MCF 10A (cell line): ENCODE data around the gene GLI1. TPM values are rescaled to one million over a fixed set of nuclear protein-coding genes. Genes with fewer than 3 reads are reported as not detected.

ENCODE experiments used
- BruUV-seq: library from RNA; stranded (reverse); fragments of 400-500 nt; replicated peaks from 2 replicates; lab custom pipeline; 2021; lab: Mats Ljungman, UMichigan
- CTCF ChIA-PET: fragments of 300-600 bp; sonication (Branson Sonifier 250); formaldehyde crosslinking; extraction: SDS; loops from one replicate; lab custom pipeline; 2021; ENCODE audit warnings: antibody characterized with exemption, inconsistent platforms; lab: Yijun Ruan, JAX
- POLR2A ChIA-PET: fragments of 300-600, 350-650 bp; sonication (Branson Sonifier 250); formaldehyde crosslinking; extraction: SDS; loops from one replicate; lab custom pipeline; 2020; ENCODE audit warnings: antibody characterized with exemption, inconsistent platforms; lab: Yijun Ruan, JAX
- DNase-seq: peaks from one replicate; pipeline ENCODE4 v3.0.0-alpha.2; 2018; ENCODE audit not compliant: unreplicated experiment
- H3K27ac Mint-ChIP-seq: one replicate; pipeline ENCODE4 v1.8.0; 2022; ENCODE audit warnings: mild to moderate bottlenecking, low read depth, mixed read lengths; ENCODE audit not compliant: unreplicated experiment
- H3K27me3 Mint-ChIP-seq: one replicate; pipeline ENCODE4 v1.8.0; 2022; ENCODE audit warnings: mixed read lengths; ENCODE audit not compliant: insufficient read depth, unreplicated experiment
- H3K36me3 Mint-ChIP-seq: one replicate; pipeline ENCODE4 v1.8.0; 2022; ENCODE audit warnings: mild to moderate bottlenecking, moderate library complexity, mixed read lengths; ENCODE audit not compliant: insufficient read depth, unreplicated experiment
- H3K4me1 Mint-ChIP-seq: one replicate; pipeline ENCODE4 v1.8.0; 2022; ENCODE audit warnings: mixed read lengths; ENCODE audit not compliant: insufficient read depth, unreplicated experiment
- H3K4me3 Mint-ChIP-seq: one replicate; pipeline ENCODE4 v1.8.0; 2022; ENCODE audit warnings: mild to moderate bottlenecking, moderate library complexity, mixed read lengths; ENCODE audit not compliant: unreplicated experiment
- H3K9me3 Mint-ChIP-seq: one replicate; pipeline ENCODE4 v1.8.0; 2022; ENCODE audit warnings: mixed read lengths; ENCODE audit not compliant: unreplicated experiment
- CTCF ChIP-seq: fragments of 200-600 bp; IDR thresholded peaks from one replicate; pipeline ENCODE4 v1.8.0; 2022; ENCODE audit warnings: antibody characterized with exemption, mild to moderate bottlenecking; ENCODE audit not compliant: unreplicated experiment
- intact Hi-C: fragments of 100-400 bp; cut with micrococcal nuclease; formaldehyde crosslinking; loops from 2 replicates; pipeline ENCODE4 v1.14.1; 2022
- total RNA-seq: library from RNA; stranded (reverse); gene quantifications from 2 replicates; pipeline ENCODE4 v1.2.3, GENCODE V29; 2022

The GLI1 gene
- total RNA-seq, 1 experiment from 2014 or later, result not detected

GRCh38 chr12:57473392-57473791 is 13.8 kb downstream of the GLI1 start:
- H3K36me3 Mint-ChIP-seq, result no peaks in the 10 kb centered on the region
- H3K4me1 Mint-ChIP-seq, result peaks cover 5% of the 10 kb centered on the region
- ChIA-PET POLR2A (no interaction called here), CTCF (interaction anchor here (0.6 to 2.7 kb wide), 4 partner anchors 9 to 394 kb away, joined by 3 to 18 read pairs (median 4); no protein-coding TSS in a partner anchor)
- peaks cover 86% of the 10 kb centered on the region for H3K27me3 Mint-ChIP-seq
- no peaks in the 10 kb centered on the region for H3K9me3 Mint-ChIP-seq
- no peak overlapping the region for H3K4me3 Mint-ChIP-seq
- no peak overlapping the region for H3K27ac Mint-ChIP-seq
- no TSS peak for BruUV-seq
- no peak for TF ChIP-seq CTCF
- no peak for DNase-seq
- intact Hi-C loops, result no loop called here

GRCh38 chr12:57473886-57474285 is 14.3 kb downstream of the GLI1 start:
- H3K4me3 Mint-ChIP-seq, result no peak overlapping the region
- intact Hi-C loops, result no loop called here
- H3K27me3 Mint-ChIP-seq, result peaks cover 86% of the 10 kb centered on the region
- ChIA-PET POLR2A (no interaction called here), CTCF (interaction anchor here (0.5 to 2.7 kb wide), 7 partner anchors 9 to 1253 kb away, joined by 3 to 18 read pairs (median 3); no protein-coding TSS in a partner anchor)
- no peaks in the 10 kb centered on the region for H3K9me3 Mint-ChIP-seq
- H3K36me3 Mint-ChIP-seq, result no peaks in the 10 kb centered on the region
- no peak for DNase-seq
- no peak overlapping the region for H3K27ac Mint-ChIP-seq
- TF ChIP-seq CTCF, result no peak
- BruUV-seq, result no TSS peak
- H3K4me1 Mint-ChIP-seq, result peaks cover 7% of the 10 kb centered on the region

- Mint-ChIP-seq H3K27ac (no peak overlapping the region), H3K36me3 (no peaks in the 10 kb centered on the region), H3K4me1 (peaks cover 7% of the 10 kb centered on the region), H3K9me3 (no peaks in the 10 kb centered on the region), H3K27me3 (peaks cover 86% of the 10 kb centered on the region), H3K4me3 (no peak overlapping the region)
- TF ChIP-seq CTCF, result no peak
- intact Hi-C loops, result no loop called here
- DNase-seq, result no peak
- CTCF ChIA-PET, result interaction anchor here (0.5 to 2.7 kb wide), 6 partner anchors 11 to 1253 kb away, joined by 3 to 18 read pairs (median 4); no protein-coding TSS in a partner anchor
- POLR2A ChIA-PET, result interaction anchor here (1.4 kb wide), 1 partner anchor 46 kb away, joined by 4 read pairs; the partner anchor contains the start of gene DDIT3
- BruUV-seq, result no TSS peak
Observed at GRCh38 chr12:57474430-57474829, 14.8 kb downstream of the GLI1 start.

GRCh38 chr12:57474862-57475261 is 15.3 kb downstream of the GLI1 start:
- no TSS peak for BruUV-seq
- no peak for DNase-seq
- ChIA-PET CTCF (interaction anchor here (0.7 to 2.7 kb wide), 4 partner anchors 12 to 18 kb away, joined by 3 to 18 read pairs (median 4); no protein-coding TSS in a partner anchor), POLR2A (interaction anchor here (1.4 kb wide), 1 partner anchor 45 kb away, joined by 4 read pairs; the partner anchor contains the start of gene DDIT3)
- Mint-ChIP-seq H3K27ac (no peak overlapping the region), H3K4me1 (peaks cover 7% of the 10 kb centered on the region), H3K27me3 (peaks cover 86% of the 10 kb centered on the region), H3K9me3 (no peaks in the 10 kb centered on the region), H3K4me3 (no peak overlapping the region), H3K36me3 (no peaks in the 10 kb centered on the region)
- no peak for TF ChIP-seq CTCF
- intact Hi-C loops, result no loop called here
